COLO829 (cell line): ENCODE data around the gene CNTRL.

Source experiments
- DNase-seq: peaks from one replicate; pipeline ENCODE4 v3.0.0; 2012; ENCODE audit warnings: low spot score

Gene CNTRL

GRCh38 chr9:121201738-121202533, 127.2 kb downstream of the CNTRL start, which contains the start of gene RAB14:
Gene RAB14 (minus strand): TSS chr9:121201869. CDS start chr9:121193412, 8,457 bp downstream.
- DNase-seq, result peak; percentile 100

- DNase-seq, result no peak
These were observed 129.4 kb downstream of the CNTRL start for GRCh38 chr9:121204121-121204520.

GRCh38 chr9:121204611-121205010, 129.9 kb downstream of the CNTRL start:
- DNase-seq, result no peak

- DNase-seq, result no peak
These were observed 132.0 kb downstream of the CNTRL start for GRCh38 chr9:121206516-121207370.

GRCh38 chr9:121207371-121207940, 132.7 kb downstream of the CNTRL start:
- no peak for DNase-seq

- DNase-seq, result no peak
These were observed 135.8 kb downstream of the CNTRL start for GRCh38 chr9:121210536-121210935.

GRCh38 chr9:121213136-121213806, 138.5 kb downstream of the CNTRL start:
- DNase-seq, result peak; percentile 90

GRCh38 chr9:121214005-121214404, 139.2 kb downstream of the CNTRL start:
- no peak for DNase-seq

- no peak for DNase-seq
These were observed 141.6 kb downstream of the CNTRL start for GRCh38 chr9:121216271-121216805.

- no peak for DNase-seq
These were observed 143.0 kb downstream of the CNTRL start for GRCh38 chr9:121217609-121218292.

- DNase-seq, result no peak
These were observed 143.7 kb downstream of the CNTRL start for GRCh38 chr9:121218357-121219027.

GRCh38 chr9:121219530-121219929, 144.8 kb downstream of the CNTRL start:
- DNase-seq, result no peak

GRCh38 chr9:121220996-121221663, 146.4 kb downstream of the CNTRL start:
- no peak for DNase-seq

- DNase-seq, result no peak
These were observed 146.9 kb downstream of the CNTRL start for GRCh38 chr9:121221664-121222055.

GRCh38 chr9:121222524-121223171, 147.9 kb downstream of the CNTRL start:
- DNase-seq, result peak; percentile 61

- DNase-seq, result no peak
These were observed 150.5 kb downstream of the CNTRL start for GRCh38 chr9:121225240-121225639.

- no peak for DNase-seq
These were observed 151.4 kb downstream of the CNTRL start for GRCh38 chr9:121226175-121226574.
